ENCODE measurements around the gene RPH3AL.
"Not testable (repeated sequence)": the region's sequence is repeated elsewhere in the genome, so short reads cannot be mapped to it uniquely, and the experiment has no call there.

The RPH3AL gene

DNA sequence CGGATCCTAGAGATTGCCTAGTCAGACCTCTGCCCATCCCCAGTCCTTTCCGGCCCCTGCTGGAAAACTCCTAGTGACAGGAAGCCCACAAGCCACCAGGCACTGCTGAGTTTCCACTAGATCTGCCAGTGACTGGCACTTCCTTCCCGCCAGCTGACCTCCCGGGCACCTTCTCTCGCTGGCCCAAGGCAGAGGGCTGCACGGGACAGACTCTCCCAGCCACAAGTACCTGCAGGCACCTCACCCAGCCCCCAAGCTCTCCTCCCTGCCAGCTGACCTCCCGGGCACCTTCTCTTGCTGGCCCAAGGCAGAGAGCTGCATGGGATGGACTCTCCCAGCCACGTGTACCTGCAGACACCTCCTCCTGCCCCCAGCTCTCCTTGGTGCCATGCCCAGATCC, 104.8 kb downstream of the RPH3AL start:
- peaks cover 4% of the 10 kb centered on the region for H3K27me3 Mint-ChIP-seq (ENCODE audit: low read depth)
- peaks cover 6% of the 10 kb centered on the region for H3K36me3 Mint-ChIP-seq (ENCODE audit: low read depth)
- H3K27ac Mint-ChIP-seq: no peak overlapping the region
- H3K4me1 Mint-ChIP-seq: no peaks in the 10 kb centered on the region
- H3K4me3 Mint-ChIP-seq: no peak overlapping the region
- TF ChIP-seq, protein P1, sequence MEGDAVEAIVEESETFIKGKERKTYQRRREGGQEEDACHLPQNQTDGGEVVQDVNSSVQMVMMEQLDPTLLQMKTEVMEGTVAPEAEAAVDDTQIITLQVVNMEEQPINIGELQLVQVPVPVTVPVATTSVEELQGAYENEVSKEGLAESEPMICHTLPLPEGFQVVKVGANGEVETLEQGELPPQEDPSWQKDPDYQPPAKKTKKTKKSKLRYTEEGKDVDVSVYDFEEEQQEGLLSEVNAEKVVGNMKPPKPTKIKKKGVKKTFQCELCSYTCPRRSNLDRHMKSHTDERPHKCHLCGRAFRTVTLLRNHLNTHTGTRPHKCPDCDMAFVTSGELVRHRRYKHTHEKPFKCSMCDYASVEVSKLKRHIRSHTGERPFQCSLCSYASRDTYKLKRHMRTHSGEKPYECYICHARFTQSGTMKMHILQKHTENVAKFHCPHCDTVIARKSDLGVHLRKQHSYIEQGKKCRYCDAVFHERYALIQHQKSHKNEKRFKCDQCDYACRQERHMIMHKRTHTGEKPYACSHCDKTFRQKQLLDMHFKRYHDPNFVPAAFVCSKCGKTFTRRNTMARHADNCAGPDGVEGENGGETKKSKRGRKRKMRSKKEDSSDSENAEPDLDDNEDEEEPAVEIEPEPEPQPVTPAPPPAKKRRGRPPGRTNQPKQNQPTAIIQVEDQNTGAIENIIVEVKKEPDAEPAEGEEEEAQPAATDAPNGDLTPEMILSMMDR (IDR thresholded peaks at IDR 0.05; ENCODE audit: unreplicated experiment in 3 of 3): no peak
- no peaks in the 10 kb centered on the region for H3K9me3 Mint-ChIP-seq

DNA sequence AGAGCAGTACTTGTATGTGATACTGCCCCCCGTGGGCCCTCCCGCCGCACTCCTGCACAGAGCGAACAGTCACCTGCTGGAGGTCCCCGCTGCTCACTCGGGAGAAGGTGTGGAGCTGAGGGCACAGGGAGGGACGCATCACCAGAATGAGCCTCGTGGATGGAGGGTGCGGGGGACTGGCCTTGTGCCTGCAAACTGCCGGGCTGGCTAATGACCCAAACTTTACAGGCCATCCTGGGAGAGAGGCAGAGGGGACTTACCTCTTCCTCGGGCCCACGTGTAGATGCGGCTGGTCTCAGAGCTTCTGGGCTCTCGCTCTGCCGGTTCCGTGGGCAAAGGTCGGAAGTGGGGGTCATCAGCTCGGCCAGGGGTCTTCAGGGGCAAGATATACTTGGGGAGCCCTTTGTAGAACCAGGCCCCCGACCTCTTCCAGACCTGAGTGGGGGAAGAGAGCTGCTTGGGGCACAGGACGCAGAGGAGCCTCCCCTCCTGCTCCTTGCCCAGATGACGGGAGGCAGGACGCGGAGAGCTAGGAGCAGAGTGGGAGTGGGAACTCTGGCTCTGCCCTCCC, 105.7 kb downstream of the RPH3AL start:
- Mint-ChIP-seq H3K9me3 (no peaks in the 10 kb centered on the region), H3K27ac (no peak overlapping the region), H3K4me3 (no peak overlapping the region), H3K36me3 (ENCODE audit: low read depth) (peaks cover 6% of the 10 kb centered on the region), H3K4me1 (no peaks in the 10 kb centered on the region), H3K27me3 (ENCODE audit: low read depth) (peaks cover 4% of the 10 kb centered on the region)
- TF ChIP-seq, protein P1 (IDR thresholded peaks at IDR 0.05; ENCODE audit: unreplicated experiment in 3 of 3): no peak

DNA sequence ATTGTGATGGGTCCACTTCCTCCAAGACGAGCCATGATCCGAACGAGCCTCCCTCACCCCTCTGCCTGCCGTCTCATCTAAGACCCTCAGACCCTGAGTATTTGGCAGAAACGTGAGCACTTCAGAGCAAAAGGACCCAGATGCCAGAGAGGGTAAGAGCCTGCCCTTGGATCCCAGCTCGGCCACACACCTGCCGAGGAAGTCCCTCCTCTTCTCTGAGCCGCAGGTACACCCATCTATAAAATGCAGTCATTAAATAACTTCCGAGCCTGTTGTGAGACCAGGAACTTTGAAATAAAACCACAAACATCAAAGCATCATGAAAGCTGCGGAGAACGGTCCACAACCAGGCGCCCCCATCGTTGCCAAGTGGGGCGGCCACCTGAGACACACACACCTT, 106.4 kb downstream of the RPH3AL start:
- TF ChIP-seq, protein P1 (IDR thresholded peaks at IDR 0.05; ENCODE audit: unreplicated experiment in 3 of 3): no peak
- H3K4me1 Mint-ChIP-seq: no peaks in the 10 kb centered on the region
- H3K27ac Mint-ChIP-seq: no peak overlapping the region
- H3K9me3 Mint-ChIP-seq: no peaks in the 10 kb centered on the region
- H3K27me3 Mint-ChIP-seq (ENCODE audit: low read depth): peaks cover 4% of the 10 kb centered on the region
- no peak overlapping the region for H3K4me3 Mint-ChIP-seq
- peaks cover 6% of the 10 kb centered on the region for H3K36me3 Mint-ChIP-seq (ENCODE audit: low read depth)

DNA sequence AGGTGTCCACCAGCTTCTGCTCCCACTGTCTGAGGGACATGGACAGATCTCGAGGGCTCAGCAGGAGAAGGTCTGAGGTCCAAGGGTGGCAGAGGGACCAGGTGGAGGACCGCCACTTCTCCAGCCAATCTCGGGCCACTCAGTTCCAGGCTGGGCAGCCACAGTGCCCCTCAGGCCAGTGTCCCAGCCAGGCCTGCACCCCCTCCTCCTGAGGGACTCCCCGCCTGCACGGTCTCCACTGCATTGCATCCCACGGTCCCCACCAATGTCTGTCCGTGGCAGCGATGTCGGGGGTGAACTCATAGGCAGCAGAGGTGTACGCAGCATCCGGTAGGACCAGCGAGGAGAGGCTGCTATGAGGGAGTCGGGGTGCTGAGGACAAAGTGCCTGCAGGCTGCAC, 107.0 kb downstream of the RPH3AL start:
- peaks cover 4% of the 10 kb centered on the region for H3K27me3 Mint-ChIP-seq (ENCODE audit: low read depth)
- no peak overlapping the region for H3K4me3 Mint-ChIP-seq
- TF ChIP-seq, protein P1 (IDR thresholded peaks at IDR 0.05; ENCODE audit: unreplicated experiment in 3 of 3): no peak
- H3K27ac Mint-ChIP-seq: no peak overlapping the region
- H3K36me3 Mint-ChIP-seq (ENCODE audit: low read depth): peaks cover 6% of the 10 kb centered on the region
- no peaks in the 10 kb centered on the region for H3K9me3 Mint-ChIP-seq
- no peaks in the 10 kb centered on the region for H3K4me1 Mint-ChIP-seq

DNA sequence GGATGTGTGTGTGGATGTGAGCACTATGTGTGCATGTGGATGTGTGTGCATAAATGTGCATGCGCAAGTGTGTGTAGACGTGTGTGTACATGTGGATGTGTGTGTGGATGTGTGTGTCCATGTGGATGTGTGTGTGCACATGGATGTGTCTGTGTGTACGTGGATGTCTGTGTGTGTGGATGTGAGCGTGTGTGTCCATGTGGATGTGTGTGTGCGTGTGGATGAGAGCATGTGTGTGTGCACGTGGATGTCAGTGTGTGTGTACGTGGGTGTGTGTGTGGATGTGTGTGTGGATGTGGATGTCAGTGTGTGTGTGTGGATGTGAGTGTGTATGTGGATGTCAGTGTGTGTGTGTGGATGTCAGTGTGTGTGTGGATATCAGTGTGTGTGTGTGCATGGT, 107.6 kb downstream of the RPH3AL start:
- Mint-ChIP-seq H3K9me3 (no peaks in the 10 kb centered on the region), H3K27ac (no peak overlapping the region)

DNA sequence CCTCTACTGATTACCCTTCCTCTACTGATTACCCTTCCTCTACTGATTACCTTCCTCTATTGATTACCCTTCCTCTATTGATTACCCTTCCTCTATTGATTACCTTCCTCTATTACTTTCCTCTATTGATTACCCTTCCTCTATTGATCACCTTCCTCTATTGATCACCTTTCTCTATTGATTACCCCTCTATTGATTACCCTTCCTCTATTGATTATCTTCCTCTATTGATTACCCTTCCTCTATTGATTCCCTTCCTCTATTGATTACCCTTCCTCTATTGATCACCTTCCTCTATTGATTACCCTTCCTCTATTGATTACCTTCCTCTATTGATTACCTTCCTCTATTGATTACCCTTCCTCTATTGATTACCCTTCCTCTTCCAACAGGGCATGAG, 108.7 kb downstream of the RPH3AL start:
- not testable (repeated sequence) for H3K27me3 Mint-ChIP-seq (ENCODE audit: low read depth); H3K4me3 Mint-ChIP-seq; H3K36me3 Mint-ChIP-seq (ENCODE audit: low read depth); H3K9me3 Mint-ChIP-seq; H3K27ac Mint-ChIP-seq; H3K4me1 Mint-ChIP-seq

More for the DNA sequence above, 107.6 kb downstream of the RPH3AL start:
- TF ChIP-seq, protein P1 (IDR thresholded peaks at IDR 0.05; ENCODE audit: unreplicated experiment in 3 of 3): no peak
- H3K27me3 Mint-ChIP-seq (ENCODE audit: low read depth): peaks cover 4% of the 10 kb centered on the region
- peaks cover 6% of the 10 kb centered on the region for H3K36me3 Mint-ChIP-seq (ENCODE audit: low read depth)
- H3K4me1 Mint-ChIP-seq: no peaks in the 10 kb centered on the region
- no peak overlapping the region for H3K4me3 Mint-ChIP-seq
